KOPT-K1 (cell line): ENCODE measurements around the gene METAP1D.
"Not testable (repeated sequence)": the region's sequence is repeated elsewhere in the genome, so short reads cannot be mapped to it uniquely, and the experiment has no call there.

Experiments used
- H3K27ac ChIP-seq: fragments of 200-600 bp; sonication (generic); 2 replicates; pipeline ENCODE4 v1.5.1; 2016; ENCODE audit warnings: antibody characterized with exemption, mild to moderate bottlenecking, low read depth, low read length; ENCODE audit not compliant: poor library complexity, severe bottlenecking
- H3K36me3 ChIP-seq: fragments of 200-600 bp; sonication (generic); 2 replicates; pipeline ENCODE4 v1.5.1; 2017; ENCODE audit warnings: antibody characterized with exemption, mild to moderate bottlenecking, low read length, moderate library complexity; ENCODE audit not compliant: insufficient read depth
- H3K9me3 ChIP-seq: fragments of 200-600 bp; sonication (generic); 2 replicates; pipeline ENCODE4 v1.5.1; 2017; ENCODE audit warnings: antibody characterized with exemption, low read length, mild to moderate bottlenecking; ENCODE audit not compliant: insufficient read depth, poor library complexity, severe bottlenecking

METAP1D gene

DNA sequence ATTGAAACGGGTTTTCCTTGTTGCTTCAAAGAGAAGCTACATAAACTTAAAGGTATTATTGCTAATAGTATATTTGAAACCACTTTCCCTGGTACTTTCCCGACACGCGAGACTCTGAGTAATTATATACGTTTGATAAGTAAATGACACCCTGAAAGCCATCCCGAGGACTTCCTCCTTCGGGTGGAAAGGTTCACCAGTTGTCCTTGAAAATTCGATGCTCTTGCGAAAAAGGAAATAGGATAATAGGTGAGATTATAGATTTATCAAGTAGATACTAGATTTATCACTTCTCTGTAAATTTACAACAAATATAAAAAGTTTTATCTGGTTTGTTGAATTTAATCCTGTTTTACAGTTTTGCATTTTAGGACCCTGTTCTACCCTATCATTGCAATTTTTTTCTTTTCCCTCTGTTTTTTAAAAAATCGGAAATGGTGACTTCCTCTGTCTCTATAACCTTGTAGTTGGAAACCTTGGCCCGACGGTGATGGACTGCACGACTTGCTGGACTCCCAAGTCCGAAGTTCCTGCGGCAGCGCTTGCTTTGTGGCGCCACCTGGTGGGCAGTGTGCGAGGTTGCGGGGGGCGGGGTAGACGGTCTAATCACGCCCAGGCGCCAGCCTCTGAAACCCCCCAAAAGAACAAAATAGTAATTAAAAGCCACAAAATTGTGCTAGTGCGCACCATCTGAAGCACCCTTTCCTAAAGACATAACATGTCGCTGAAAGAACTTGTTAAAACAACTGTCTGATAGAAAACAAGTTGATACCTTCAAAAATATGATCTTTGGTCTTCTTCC is 103.9 kb downstream of the METAP1D start:
- H3K27ac ChIP-seq = no peak overlapping the region

DNA sequence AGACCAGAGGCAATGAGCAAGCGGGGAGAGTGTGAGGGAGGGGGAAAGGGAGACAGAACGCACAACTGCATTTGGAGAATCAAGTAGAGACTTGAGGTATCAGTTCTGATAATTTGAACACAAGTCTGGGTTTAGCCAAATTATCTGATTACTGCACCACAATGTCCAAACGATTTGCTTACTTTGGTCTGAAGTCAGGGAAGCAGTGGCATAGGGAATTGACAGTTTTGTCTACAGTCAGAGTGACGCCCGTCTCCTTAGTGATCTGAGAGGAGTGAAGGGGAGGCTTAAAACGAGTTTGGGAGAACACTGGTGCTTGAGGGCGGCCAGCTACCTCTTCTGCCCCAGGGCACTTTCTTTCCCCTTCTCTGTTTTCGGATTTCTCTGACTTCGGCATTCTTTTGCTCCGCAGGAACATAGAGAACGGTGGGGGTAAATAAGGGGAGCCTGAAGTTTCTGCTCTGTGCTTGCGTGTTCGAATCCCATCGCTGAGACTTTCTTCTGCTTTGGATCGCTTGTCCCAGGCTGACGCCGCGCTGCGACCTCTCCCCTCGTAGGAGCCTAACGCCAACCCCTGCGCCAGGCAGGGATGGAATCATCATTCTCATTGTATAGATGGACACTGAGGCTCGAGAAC is 105.8 kb downstream of the METAP1D start:
- Histone ChIP-seq H3K27ac (no peak overlapping the region), H3K9me3 (no peaks in the 10 kb centered on the region), H3K36me3 (no peaks in the 10 kb centered on the region)

More for the DNA sequence above, 103.9 kb downstream of the METAP1D start:
- H3K9me3 ChIP-seq = no peaks in the 10 kb centered on the region
- no peaks in the 10 kb centered on the region for H3K36me3 ChIP-seq

DNA sequence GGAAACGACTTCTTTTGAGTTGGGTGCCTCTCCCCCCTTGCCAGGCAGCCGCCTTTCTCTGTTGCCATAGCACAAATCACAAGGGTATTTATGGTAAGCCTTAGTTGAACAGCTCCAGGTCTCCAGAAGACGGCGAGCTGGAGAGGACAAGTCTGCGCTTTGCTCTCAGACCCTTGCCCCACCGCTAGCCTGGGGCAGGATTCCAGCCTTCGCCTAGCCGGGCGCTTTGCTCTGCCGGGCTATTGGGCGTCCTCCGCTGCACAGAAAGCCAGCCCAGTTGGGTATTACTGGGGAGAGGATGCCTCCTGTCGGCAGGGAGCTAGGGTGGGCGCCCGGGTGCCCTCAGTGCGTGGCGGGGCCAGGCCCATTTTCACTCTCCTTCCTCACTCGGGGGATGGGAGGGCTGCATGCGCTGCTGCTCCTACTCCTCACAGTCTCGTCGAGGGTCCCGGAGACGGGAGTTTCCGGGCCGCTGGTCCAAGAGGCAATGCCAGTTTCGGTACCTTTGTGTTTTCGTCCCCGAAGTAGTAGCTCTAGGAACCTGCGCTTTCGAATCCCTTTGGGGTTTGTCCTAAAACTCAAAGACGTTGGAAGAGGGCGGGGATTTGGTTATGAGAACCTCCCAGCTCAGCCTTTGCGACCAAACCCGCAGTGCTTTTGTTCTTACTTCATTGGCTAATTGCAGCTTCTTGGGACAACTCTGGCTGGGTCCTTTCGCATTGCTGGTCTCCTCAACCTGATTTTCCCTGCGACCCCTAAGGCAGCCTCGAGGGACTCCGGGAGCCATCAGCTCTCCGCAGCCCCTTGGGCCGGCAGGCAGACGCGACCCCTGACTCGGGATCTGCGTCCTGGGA is 106.6 kb downstream of the METAP1D start:
- H3K36me3 ChIP-seq = no peaks in the 10 kb centered on the region
- H3K9me3 ChIP-seq = no peaks in the 10 kb centered on the region
- H3K27ac ChIP-seq = no peak overlapping the region

- Histone ChIP-seq H3K9me3 (no peaks in the 10 kb centered on the region), H3K27ac (no peak overlapping the region), H3K36me3 (no peaks in the 10 kb centered on the region)
Measured at GRCh38 chr2:172107690-172108586, 108.2 kb downstream of the METAP1D start.

- no peaks in the 10 kb centered on the region for H3K36me3 ChIP-seq
Measured at GRCh38 chr2:172108587-172108930, 108.8 kb downstream of the METAP1D start.

GRCh38 chr2:172109256-172109987 is 109.7 kb downstream of the METAP1D start:
- Histone ChIP-seq H3K27ac (no peak overlapping the region), H3K9me3 (no peaks in the 10 kb centered on the region), H3K36me3 (no peaks in the 10 kb centered on the region)

More at GRCh38 chr2:172108587-172108930, 108.8 kb downstream of the METAP1D start:
- Histone ChIP-seq H3K9me3 (no peaks in the 10 kb centered on the region), H3K27ac (no peak overlapping the region)

DNA sequence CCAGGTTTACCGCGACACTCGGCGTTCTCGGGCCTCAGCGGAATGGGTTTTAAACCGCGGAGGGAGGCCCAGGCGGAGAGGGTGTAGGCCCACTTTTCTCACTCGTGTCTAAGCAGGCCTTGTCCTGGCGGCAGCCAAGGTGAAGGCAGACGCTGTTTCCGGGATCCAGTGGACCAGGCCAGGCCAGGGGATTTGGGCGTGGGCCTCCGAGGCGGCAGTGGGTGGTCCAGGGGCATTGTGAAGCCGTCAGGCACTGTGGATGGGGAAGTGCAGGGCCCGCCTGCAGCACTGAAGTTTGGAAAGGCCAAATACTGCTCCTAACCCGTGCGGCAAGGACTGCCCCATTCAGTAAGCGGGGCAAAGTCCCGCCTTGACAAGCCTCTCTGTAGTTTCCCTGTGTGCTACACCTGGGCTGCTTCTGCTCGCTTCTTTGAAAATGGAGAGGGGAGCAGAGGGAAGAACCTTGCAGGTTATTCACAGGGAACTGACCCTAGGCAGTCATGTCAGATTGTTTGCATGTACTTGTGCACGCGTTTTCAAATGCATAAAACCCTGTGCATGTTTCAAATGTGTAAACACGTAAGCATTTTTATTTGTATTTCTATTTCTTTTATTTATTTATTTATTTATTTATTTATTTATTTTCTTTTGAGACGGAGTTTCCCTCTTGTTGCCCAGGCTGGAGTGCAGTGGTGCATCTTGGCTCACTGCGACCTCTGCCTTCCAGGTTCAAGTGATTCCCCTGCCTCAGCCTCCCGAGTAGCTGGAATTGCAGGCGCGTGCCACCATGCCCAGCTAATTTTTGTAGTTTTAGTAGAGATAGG is 110.4 kb downstream of the METAP1D start:
- Histone ChIP-seq H3K9me3 (no peaks in the 10 kb centered on the region), H3K36me3 (no peaks in the 10 kb centered on the region), H3K27ac (no peak overlapping the region)

- Histone ChIP-seq H3K27ac (no peak overlapping the region), H3K9me3 (no peaks in the 10 kb centered on the region), H3K36me3 (no peaks in the 10 kb centered on the region)
Measured at GRCh38 chr2:172113617-172114016, 113.9 kb downstream of the METAP1D start.

DNA sequence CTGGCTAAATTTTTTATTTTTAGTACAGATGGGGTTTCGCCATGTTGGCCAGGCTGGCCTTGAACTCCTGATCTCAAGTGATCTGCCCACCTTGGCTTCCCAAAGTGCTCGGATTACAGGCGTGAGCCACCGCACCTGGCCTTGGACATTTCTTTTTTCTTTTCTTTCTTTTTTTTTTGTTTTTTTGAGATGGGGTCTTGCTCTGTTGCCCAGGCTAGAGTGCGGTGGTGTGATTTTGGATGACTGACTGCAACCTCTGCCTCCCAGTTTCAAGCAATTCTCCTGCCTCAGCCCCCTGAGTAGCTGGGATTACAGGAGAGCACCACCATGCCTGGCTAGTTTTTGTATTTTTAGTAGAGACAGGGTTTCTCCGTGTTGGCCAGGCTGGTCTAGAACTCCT is 114.4 kb downstream of the METAP1D start:
- H3K27ac ChIP-seq, H3K9me3 ChIP-seq, H3K36me3 ChIP-seq: not testable (repeated sequence)

GRCh38 chr2:172114579-172114978 is 114.8 kb downstream of the METAP1D start:
- no peaks in the 10 kb centered on the region for H3K9me3 ChIP-seq
- no peak overlapping the region for H3K27ac ChIP-seq
- H3K36me3 ChIP-seq = no peaks in the 10 kb centered on the region

DNA sequence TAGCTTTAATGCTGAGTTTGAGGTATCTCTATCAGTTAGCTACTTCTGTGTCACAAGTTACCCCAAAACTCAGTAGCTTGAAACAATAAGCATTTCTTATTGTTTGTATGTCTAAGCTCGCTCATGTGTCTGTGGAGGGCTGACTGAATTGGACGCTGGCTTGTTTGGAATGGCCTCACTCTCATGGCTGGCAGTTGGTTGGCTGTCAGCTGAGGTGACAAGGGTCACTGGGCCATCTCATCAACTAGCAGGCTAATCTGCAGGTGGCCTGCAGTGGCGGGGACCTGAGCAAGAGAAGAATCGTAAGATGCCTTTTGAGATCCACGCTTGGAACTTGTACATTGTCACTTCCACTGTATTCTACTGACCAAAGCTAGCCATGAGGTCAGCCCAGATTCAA is 116.4 kb downstream of the METAP1D start:
- H3K27ac ChIP-seq = no peak overlapping the region
- H3K36me3 ChIP-seq = no peaks in the 10 kb centered on the region
- H3K9me3 ChIP-seq = no peaks in the 10 kb centered on the region

DNA sequence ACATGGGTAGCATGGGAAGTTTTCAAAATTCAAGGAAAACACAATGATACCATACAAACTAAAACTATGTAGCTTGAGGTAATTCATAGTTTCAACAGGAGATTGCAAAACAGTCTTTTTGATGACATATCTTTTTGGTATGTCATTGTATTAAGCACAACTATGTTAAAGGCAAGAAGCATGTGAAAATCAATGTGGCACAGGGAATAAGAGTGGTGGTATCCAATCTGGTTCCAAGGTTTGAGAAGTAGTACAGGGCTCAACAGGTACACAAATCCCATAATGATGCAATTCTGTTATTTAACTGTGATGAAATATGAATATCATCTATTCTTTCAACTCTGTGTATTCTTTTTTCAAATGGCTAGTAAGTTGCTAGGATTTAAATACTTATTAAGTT is 119.3 kb downstream of the METAP1D start:
- H3K27ac ChIP-seq = no peak overlapping the region
- H3K36me3 ChIP-seq = no peaks in the 10 kb centered on the region
- H3K9me3 ChIP-seq = no peaks in the 10 kb centered on the region

GRCh38 chr2:172120118-172120517 is 120.4 kb downstream of the METAP1D start:
- Histone ChIP-seq H3K9me3 (no peaks in the 10 kb centered on the region), H3K27ac (no peak overlapping the region), H3K36me3 (no peaks in the 10 kb centered on the region)
